DOHH2 (cell line): ENCODE data around the gene PCNX3.

Source experiments
- EZH2phosphoT487 ChIP-seq: fragments of 200-600 bp; sonication (generic); IDR thresholded peaks from 2 replicates; pipeline ENCODE4 v1.6.1; 2017; ENCODE audit warnings: borderline replicate concordance, mild to moderate bottlenecking, antibody characterized with exemption, low read length, moderate library complexity, mixed read lengths
- TF ChIP-seq, protein P1 (sequence below): fragments of 200-600 bp; sonication (generic); IDR thresholded peaks from one replicate; pipeline ENCODE4 v1.5.1; 2014; ENCODE audit warnings: antibody characterized with exemption, mild to moderate bottlenecking, low read depth, low read length; ENCODE audit not compliant: poor library complexity, severe bottlenecking

DNA sequence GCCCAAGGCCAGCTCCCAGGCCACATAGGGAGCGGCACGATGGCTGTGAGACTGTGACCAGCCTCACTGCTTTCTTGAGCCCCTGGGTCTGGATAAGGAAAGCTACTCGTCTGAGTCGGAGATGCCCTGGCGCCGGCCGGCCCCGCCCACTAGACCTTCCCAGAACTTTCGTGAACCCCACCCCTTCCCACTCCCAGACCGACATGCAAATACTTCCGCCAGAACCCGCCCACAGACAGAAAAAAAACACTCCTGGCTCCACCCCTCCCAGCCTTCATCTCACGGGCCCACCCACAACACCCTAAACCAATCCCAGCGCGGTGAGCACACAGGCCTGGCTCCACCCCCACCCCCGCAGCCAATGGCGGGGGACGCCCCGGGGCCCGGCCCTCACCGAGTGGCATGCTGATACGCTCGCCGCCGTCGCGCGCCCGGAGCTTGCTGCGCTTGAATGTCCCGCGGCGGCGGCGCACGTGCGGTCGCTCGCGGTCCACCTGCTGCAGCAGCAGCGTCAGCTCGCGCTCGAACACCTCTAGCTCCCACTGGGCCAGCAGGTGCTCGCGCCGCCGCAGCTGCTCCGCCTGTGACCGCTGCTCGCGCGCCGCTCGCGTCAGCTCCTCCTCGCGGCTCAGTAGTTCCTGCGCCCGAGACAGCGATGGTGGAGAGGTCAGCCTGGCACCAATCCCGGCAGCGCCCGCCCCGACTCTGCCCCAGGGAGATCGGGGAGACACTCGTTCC, 8.5 kb upstream of the PCNX3 start:
- TF ChIP-seq, protein P1, sequence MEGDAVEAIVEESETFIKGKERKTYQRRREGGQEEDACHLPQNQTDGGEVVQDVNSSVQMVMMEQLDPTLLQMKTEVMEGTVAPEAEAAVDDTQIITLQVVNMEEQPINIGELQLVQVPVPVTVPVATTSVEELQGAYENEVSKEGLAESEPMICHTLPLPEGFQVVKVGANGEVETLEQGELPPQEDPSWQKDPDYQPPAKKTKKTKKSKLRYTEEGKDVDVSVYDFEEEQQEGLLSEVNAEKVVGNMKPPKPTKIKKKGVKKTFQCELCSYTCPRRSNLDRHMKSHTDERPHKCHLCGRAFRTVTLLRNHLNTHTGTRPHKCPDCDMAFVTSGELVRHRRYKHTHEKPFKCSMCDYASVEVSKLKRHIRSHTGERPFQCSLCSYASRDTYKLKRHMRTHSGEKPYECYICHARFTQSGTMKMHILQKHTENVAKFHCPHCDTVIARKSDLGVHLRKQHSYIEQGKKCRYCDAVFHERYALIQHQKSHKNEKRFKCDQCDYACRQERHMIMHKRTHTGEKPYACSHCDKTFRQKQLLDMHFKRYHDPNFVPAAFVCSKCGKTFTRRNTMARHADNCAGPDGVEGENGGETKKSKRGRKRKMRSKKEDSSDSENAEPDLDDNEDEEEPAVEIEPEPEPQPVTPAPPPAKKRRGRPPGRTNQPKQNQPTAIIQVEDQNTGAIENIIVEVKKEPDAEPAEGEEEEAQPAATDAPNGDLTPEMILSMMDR: no peak
- TF ChIP-seq EZH2phosphoT487: no peak
